HG03442 (cell line): ENCODE data around the gene SH3TC1.

ENCODE experiments used
- ATAC-seq: cut with Tn5 transposase; IDR thresholded peaks from one replicate; pipeline ENCODE4 v1.9.1; 2021; ENCODE audit warnings: mild to moderate bottlenecking, moderate library complexity; ENCODE audit not compliant: unreplicated experiment

The SH3TC1 gene

GRCh38 chr4:8259743-8260430 lies 60.8 kb downstream of the SH3TC1 start:
- no peak for ATAC-seq

GRCh38 chr4:8260656-8261111 lies 61.6 kb downstream of the SH3TC1 start:
- ATAC-seq, result no peak

GRCh38 chr4:8261851-8262535 lies 62.9 kb downstream of the SH3TC1 start:
- no peak for ATAC-seq

GRCh38 chr4:8262637-8263322 lies 63.7 kb downstream of the SH3TC1 start:
- ATAC-seq, result no peak

GRCh38 chr4:8263397-8263796 lies 64.3 kb downstream of the SH3TC1 start:
- no peak for ATAC-seq

GRCh38 chr4:8264106-8264505 lies 65.0 kb downstream of the SH3TC1 start:
- no peak for ATAC-seq

GRCh38 chr4:8265171-8265929 lies 66.3 kb downstream of the SH3TC1 start:
- no peak for ATAC-seq

- no peak for ATAC-seq
Measured at GRCh38 chr4:8266088-8266487, 67.0 kb downstream of the SH3TC1 start.

GRCh38 chr4:8266508-8266907 lies 67.4 kb downstream of the SH3TC1 start:
- ATAC-seq, result no peak

- ATAC-seq, result peak; percentile 61
Measured at GRCh38 chr4:8267077-8267476, 68.0 kb downstream of the SH3TC1 start.

- no peak for ATAC-seq
Measured at GRCh38 chr4:8268211-8268610, 69.1 kb downstream of the SH3TC1 start.

- ATAC-seq, result no peak
Measured at GRCh38 chr4:8268901-8269534, 69.9 kb downstream of the SH3TC1 start.

GRCh38 chr4:8269535-8270417 lies 70.7 kb downstream of the SH3TC1 start, which contains the start of gene HTRA3:
TSS of gene HTRA3 (plus strand) at chr4:8269754. CDS start at chr4:8269969, 215 bp downstream.
- no peak for ATAC-seq

GRCh38 chr4:8270418-8270771 lies 71.3 kb downstream of the SH3TC1 start:
- no peak for ATAC-seq

GRCh38 chr4:8270912-8271815 lies 72.1 kb downstream of the SH3TC1 start:
- no peak for ATAC-seq

GRCh38 chr4:8271821-8272220 lies 72.7 kb downstream of the SH3TC1 start:
- no peak for ATAC-seq

GRCh38 chr4:8272472-8273428 lies 73.7 kb downstream of the SH3TC1 start:
- ATAC-seq, result no peak

GRCh38 chr4:8273450-8273849 lies 74.4 kb downstream of the SH3TC1 start:
- no peak for ATAC-seq
